ENCODE results near the gene RAB34. TPM values are rescaled to one million over a fixed set of nuclear protein-coding genes. Genes with fewer than 3 reads are reported as not detected.
A peak's percentile ranks its signal among the peaks of the same experiment; 100 is the strongest.

RAB34 gene, protein sequence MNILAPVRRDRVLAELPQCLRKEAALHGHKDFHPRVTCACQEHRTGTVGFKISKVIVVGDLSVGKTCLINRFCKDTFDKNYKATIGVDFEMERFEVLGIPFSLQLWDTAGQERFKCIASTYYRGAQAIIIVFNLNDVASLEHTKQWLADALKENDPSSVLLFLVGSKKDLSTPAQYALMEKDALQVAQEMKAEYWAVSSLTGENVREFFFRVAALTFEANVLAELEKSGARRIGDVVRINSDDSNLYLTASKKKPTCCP
- total RNA-seq (10 to 100 TPM in 1 of 4 donors, 1 to 10 TPM in 3; 7.8 to 12.2 (median 9.1) TPM), polyA plus RNA-seq (10 to 100 TPM in 2 of 3 donors, 1 to 10 TPM in 1; 9.1 to 21.0 (median 10.6) TPM)
- long read RNA-seq, donor 1, partial matches to known transcripts, result 1 of 9 reads
- long read RNA-seq, donor 1, other reads (novel, unspliced or antisense), result 3 of 9 reads
- long read RNA-seq, donor 2, transcript RAB34-204 (10 exons, 1,766 nt), result major isoform, 6 of 17 reads
- long read RNA-seq, donor 2, partial matches to known transcripts, result 1 of 17 reads
- long read RNA-seq, donor 2, other reads (novel, unspliced or antisense), result 4 of 17 reads

DNA sequence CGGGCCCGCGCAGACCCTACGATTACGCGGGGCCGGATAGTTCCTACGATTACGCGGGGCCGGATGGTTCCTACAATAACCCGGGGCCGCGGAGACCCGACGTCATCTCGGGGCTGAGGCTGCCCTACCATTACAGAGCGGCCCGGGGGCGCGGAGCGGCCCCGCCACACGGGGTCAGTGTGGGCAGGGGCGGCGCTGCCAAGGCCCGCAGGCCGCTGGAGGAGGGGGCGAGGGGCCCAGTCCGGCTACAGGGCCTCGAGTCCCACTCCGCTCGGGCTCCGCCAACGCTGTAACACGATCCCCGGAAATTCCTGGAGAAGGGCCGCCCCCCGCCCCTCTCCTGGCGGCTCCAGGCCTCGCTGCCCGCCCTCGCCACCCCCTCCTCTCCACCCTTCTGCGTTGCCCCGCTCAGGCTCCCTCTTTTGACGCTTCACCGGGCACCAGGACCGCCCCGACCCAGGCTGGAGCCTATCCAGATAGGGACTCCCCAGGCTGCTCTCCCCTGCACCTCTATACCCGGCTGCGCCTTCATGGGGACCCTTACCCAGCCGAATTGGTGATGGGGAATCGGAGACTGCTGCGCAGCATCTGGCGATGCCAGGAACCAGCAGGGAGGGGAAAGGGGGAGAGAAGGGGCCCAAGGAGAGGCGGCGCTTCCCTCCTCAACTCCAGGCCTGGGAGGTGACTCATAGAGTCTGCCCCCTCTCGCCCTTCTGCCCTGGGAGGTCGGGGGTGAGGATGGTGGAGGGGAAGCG is at the start of gene RAB34:
Gene RAB34 (minus strand): TSS at position 291 of the 755 bp plus-strand sequence. CDS start 602 bp downstream, outside the sequence.
- Histone ChIP-seq H3K36me3 (ENCODE audit: insufficient read depth in 1 of 2, low read depth in 1 of 2) (peaks cover 0 to 32% of the 10 kb centered on the region in 2 donors), H3K27ac (peak within 1 kb of the TSS; percentile 92), H3K9me3 (no peaks in the 10 kb centered on the region), H3K27me3 (ENCODE audit: insufficient read depth in 3 of 3, low read length in 2 of 3) (peaks cover 0 to 16% (median 0%) of the 10 kb centered on the region in 3 donors), H3K4me1 (peaks cover 24% of the 10 kb centered on the region), H3K4me3 (peak within 1 kb of the TSS; percentile 98)
- TF ChIP-seq, protein P1, sequence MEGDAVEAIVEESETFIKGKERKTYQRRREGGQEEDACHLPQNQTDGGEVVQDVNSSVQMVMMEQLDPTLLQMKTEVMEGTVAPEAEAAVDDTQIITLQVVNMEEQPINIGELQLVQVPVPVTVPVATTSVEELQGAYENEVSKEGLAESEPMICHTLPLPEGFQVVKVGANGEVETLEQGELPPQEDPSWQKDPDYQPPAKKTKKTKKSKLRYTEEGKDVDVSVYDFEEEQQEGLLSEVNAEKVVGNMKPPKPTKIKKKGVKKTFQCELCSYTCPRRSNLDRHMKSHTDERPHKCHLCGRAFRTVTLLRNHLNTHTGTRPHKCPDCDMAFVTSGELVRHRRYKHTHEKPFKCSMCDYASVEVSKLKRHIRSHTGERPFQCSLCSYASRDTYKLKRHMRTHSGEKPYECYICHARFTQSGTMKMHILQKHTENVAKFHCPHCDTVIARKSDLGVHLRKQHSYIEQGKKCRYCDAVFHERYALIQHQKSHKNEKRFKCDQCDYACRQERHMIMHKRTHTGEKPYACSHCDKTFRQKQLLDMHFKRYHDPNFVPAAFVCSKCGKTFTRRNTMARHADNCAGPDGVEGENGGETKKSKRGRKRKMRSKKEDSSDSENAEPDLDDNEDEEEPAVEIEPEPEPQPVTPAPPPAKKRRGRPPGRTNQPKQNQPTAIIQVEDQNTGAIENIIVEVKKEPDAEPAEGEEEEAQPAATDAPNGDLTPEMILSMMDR (IDR thresholded peaks at IDR 0.05), result peak; percentile 21
- intact Hi-C loops (cut with DNase I), result no loop called here
- DNase-seq (peak; percentile 80), ATAC-seq (peak; percentile 4 to 15 (median 12))
- 8 to 14% (median 12%) methylated on average over 44 to 60 of the region's 60 CpGs for WGBS, 3 donors

DNA sequence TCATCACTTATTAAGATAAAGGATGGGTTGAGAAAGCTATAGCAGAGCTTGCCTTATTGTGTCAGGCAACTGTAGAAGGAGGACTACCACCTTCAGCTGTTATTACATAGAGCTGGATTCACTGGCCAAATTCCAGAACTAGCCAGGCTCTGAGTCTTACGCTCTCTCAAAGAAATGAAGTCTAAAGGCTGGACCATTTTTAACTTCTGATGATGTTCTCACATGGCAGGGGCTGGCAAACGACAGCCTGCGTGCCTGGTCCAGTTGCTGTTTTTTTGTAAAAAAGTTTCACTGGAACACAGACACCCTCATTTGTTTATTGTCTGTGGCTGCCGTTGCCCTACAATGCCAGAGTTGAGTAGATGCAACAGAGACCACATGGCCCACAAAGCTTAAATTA is 47.4 kb upstream of the RAB34 start:
- ATAC-seq (no peak), DNase-seq (peak in 1 of 2 donors; percentile 14)
- intact Hi-C loops (cut with DNase I), result loop anchor here in 1 of 2 donors (5.0 to 10.0 kb wide), 2 partner anchors 42 to 130 kb away; partner anchors contain the start of gene FLOT2
- Histone ChIP-seq H3K4me3 (no peak overlapping the region), H3K27ac (no peak overlapping the region), H3K36me3 (ENCODE audit: insufficient read depth in 1 of 2, low read depth in 1 of 2) (peaks cover 4 to 23% of the 10 kb centered on the region in 2 donors), H3K4me1 (peaks cover 13% of the 10 kb centered on the region), H3K27me3 (ENCODE audit: insufficient read depth in 3 of 3, low read length in 2 of 3) (no peaks in the 10 kb centered on the region), H3K9me3 (no peaks in the 10 kb centered on the region)
- TF ChIP-seq, protein P1 (IDR thresholded peaks at IDR 0.05), result no peak
- WGBS, 3 donors, result 46 to 79% (median 60%) methylated on average over 4 of the region's 4 CpGs

DNA sequence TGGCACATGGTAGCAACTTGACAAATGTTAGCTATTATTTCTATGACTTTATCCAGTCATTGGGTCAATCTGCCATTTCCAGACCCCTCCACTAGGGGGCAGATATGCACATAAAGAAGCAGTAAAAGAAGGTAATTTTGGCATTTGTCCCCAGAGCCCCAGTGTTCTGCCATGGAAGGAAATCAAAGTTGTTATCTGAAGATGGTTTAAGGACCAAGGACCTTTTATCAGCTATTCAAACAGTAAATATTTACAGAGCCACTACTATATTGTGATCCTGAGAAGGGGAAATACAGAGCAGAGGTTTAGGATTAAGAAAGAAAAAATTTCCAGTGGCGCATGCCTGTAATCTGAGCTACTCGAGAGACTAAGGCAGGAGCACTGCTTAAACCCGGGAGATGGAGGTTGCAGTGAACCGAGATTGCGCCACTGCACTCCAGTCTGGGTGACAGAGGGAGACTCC is 46.2 kb upstream of the RAB34 start:
- peak; percentile 36 to 68 (median 51) for ATAC-seq
- no peak overlapping the region for H3K4me3 ChIP-seq
- peak; percentile 67 to 74 for DNase-seq
- intact Hi-C loops (cut with DNase I), result loop anchor here (2.0 to 10.0 kb wide), 5 partner anchors 43 to 133 kb away; partner anchors contain the start of genes FAM222B (in 2 of the 2) and FLOT2 (in 2 of the 2)
- TF ChIP-seq, protein P1 (IDR thresholded peaks at IDR 0.05), result peak; percentile 96
- no peak overlapping the region for H3K27ac ChIP-seq
- 53 to 62% (median 56%) methylated on average over 5 of the region's 5 CpGs for WGBS, 3 donors
- peaks cover 13% of the 10 kb centered on the region for H3K4me1 ChIP-seq
- peaks cover 4 to 35% of the 10 kb centered on the region in 2 donors for H3K36me3 ChIP-seq (ENCODE audit: insufficient read depth in 1 of 2, low read depth in 1 of 2)
- no peaks in the 10 kb centered on the region for H3K27me3 ChIP-seq (ENCODE audit: insufficient read depth in 3 of 3, low read length in 2 of 3)
- no peaks in the 10 kb centered on the region for H3K9me3 ChIP-seq

DNA sequence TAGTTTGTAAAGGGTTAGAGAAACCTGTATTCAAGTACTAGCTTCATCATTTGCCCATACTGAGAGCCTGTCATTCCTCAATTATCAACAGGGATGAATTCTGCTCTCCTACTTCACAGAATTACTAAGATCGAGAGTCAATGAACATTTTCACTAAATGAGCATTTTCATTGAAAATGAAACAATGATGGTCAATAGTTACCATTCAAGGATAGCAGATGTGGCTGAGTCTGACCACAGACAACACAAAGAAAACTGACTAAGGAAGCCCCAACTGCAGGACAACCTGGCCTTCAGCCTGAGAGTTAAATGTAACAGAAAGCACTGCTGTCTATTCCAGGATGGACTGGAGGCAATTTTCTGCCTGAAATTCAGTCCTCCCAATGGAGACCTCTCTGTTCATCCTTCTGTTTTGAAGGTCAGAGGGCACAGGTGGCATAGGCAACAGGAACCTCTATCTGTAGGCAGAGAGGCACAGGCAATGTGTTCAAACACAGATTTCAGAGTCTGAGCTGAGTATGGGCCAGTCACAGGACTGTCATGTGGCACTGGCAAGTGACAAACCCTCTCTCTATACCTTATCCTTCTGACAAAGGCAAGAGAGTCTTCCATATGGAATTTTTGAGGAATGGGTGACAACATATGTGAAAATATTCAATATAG is 45.6 kb upstream of the RAB34 start:
- H3K27me3 ChIP-seq (ENCODE audit: insufficient read depth in 3 of 3, low read length in 2 of 3), result no peaks in the 10 kb centered on the region
- WGBS, 3 donors, result 92 to 97% (median 93%) methylated on average over 1 of the region's 1 CpG
- intact Hi-C loops (cut with DNase I), result loop anchor here (2.0 to 10.0 kb wide), 5 partner anchors 44 to 134 kb away; partner anchors contain the start of genes FAM222B (in 2 of the 2) and FLOT2 (in 2 of the 2)
- DNase-seq (no peak), ATAC-seq (peak; percentile 2 to 29 (median 27))
- peaks cover 4 to 41% of the 10 kb centered on the region in 2 donors for H3K36me3 ChIP-seq (ENCODE audit: insufficient read depth in 1 of 2, low read depth in 1 of 2)
- TF ChIP-seq, protein P1 (IDR thresholded peaks at IDR 0.05), result no peak
- no peak overlapping the region for H3K27ac ChIP-seq
- H3K4me3 ChIP-seq, result no peak overlapping the region
- H3K9me3 ChIP-seq, result no peaks in the 10 kb centered on the region
- peaks cover 13% of the 10 kb centered on the region for H3K4me1 ChIP-seq

All from psoas muscle (tissue), 8 donors.